22Rv1 (cell line): ENCODE results near the gene CSDE1.
A peak's percentile ranks its signal among the peaks of the same experiment; 100 is the strongest.

ENCODE experiments used
- H3K27ac ChIP-seq: fragments of 450-650 bp; 2 replicates; pipeline ENCODE4 v1.5.1; 2017
- ZFX ChIP-seq: fragments of 450-650 bp; IDR thresholded peaks from 2 replicates; pipeline ENCODE4 v1.6.1; 2017; ENCODE audit warnings: antibody characterized with exemption, borderline replicate concordance
- TF ChIP-seq, protein P1 (sequence below): fragments of 450-650 bp; IDR thresholded peaks from 2 replicates; pipeline ENCODE4 v1.5.1; 2017; ENCODE audit warnings: mild to moderate bottlenecking

CSDE1 gene

DNA sequence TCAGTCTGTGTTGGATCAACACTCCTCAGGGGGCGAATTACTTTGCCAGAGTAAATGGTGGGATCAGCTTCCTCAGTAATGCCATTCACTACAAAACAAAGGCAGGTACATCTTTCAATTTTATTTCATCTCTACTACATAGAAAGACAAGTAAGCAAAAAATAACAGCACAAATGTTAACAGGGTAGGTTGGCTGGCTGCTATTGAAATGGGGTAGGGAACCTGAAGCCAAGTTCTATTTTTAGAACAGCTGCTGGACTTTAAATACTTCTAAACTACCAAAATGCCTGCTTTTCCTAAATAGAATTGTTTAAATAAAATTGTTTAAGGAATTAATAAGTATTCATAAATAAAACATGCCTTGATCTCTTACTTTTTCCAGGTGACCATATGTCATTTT is 33.9 kb downstream of the CSDE1 start:
- TF ChIP-seq, protein P1, sequence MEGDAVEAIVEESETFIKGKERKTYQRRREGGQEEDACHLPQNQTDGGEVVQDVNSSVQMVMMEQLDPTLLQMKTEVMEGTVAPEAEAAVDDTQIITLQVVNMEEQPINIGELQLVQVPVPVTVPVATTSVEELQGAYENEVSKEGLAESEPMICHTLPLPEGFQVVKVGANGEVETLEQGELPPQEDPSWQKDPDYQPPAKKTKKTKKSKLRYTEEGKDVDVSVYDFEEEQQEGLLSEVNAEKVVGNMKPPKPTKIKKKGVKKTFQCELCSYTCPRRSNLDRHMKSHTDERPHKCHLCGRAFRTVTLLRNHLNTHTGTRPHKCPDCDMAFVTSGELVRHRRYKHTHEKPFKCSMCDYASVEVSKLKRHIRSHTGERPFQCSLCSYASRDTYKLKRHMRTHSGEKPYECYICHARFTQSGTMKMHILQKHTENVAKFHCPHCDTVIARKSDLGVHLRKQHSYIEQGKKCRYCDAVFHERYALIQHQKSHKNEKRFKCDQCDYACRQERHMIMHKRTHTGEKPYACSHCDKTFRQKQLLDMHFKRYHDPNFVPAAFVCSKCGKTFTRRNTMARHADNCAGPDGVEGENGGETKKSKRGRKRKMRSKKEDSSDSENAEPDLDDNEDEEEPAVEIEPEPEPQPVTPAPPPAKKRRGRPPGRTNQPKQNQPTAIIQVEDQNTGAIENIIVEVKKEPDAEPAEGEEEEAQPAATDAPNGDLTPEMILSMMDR = no peak
- TF ChIP-seq ZFX = no peak
- H3K27ac ChIP-seq = no peak overlapping the region

DNA sequence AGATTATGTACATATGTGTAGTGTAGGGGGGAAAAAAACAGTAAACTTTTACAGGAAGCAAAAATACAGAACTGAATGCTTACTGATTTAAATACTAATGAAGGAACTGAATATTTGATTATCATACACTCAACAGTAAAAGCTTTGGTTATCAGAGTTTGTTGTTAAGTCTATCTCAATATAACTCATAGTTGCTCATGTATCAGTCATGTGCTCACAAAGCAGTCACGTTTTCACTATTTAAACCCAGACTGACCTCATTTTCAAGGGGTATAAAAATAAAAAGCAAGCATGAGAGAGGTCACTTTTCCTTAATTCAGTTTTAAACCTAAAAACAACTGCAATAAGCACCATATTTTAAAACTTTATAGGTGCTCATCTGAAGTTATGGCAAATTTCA is 34.3 kb downstream of the CSDE1 start:
- no peak for TF ChIP-seq ZFX
- TF ChIP-seq, protein P1 = no peak
- H3K27ac ChIP-seq = no peak overlapping the region

DNA sequence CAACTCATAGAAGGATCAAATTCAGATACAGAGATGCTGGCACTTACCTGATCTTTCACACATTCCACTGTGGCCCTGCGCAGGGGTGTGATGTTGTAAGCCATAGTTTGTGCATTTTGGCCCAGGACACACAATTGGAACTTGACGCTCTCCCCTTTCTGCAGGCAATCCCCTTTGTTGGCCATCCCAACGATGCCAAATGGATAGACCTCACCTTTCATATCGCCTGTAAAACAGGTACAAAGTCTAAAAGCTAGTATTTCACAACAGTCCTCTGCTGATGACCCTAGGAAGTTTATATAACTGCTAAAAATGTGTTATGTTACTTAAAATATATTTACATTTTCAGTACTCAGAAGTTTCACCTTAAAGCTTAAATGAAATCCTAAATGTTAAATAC is 37.3 kb downstream of the CSDE1 start:
- TF ChIP-seq, protein P1 = no peak
- no peak for TF ChIP-seq ZFX
- H3K27ac ChIP-seq = no peak overlapping the region

DNA sequence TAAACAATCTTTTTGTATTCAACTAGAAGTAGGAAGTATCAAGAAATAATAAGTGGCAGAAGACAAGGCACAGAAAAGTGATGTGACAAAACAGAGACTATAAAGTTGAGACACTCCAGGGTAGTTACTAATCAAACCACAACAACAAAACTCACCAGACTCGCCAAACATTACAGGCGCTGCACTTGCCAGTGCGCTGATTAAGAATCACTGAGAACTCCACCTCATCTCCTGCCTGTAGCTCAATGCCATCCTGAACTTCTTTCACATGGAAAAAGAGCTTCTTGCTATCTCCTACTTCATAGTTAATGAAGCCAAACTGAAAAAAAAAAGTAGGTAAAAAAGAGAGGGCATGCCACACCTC is 38.4 kb downstream of the CSDE1 start:
- H3K27ac ChIP-seq = no peak overlapping the region
- no peak for TF ChIP-seq ZFX
- TF ChIP-seq, protein P1 = no peak

DNA sequence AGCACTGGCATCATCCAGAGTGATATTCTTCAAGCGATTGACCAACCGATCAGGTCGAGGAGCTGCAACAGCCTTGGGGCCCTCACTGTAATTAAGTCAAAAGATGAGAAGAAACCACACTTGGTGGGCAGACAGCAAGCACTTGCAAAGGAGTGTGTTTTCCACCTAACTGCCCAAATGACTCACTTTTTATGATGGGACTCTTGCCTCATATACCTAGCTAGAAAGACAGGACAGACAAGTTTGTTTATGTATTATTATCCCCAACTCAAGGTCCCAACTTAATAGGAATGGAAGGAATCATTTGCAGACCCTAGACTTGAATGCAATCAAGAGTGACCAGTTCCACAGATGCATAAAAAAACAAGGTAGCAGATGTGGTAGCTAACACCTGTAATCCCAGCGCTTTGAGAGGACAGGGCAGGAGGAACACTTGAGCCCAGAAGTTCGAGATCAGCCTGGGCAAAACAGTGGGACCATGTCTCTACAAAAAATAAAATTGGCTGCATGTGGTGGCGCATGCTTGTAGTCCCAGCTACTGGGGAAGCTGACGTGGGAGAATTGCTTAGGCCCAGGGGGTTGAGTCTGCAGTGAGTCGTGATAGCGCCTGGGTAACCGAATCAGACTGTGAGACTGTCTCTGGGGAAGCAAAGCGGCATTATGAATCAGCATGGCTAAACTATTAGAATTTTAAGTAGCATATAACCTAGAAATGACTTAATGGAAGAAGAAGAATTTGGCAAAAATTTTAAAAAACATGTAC is 38.9 kb downstream of the CSDE1 start:
- TF ChIP-seq, protein P1 = no peak
- TF ChIP-seq ZFX = no peak
- no peak overlapping the region for H3K27ac ChIP-seq

DNA sequence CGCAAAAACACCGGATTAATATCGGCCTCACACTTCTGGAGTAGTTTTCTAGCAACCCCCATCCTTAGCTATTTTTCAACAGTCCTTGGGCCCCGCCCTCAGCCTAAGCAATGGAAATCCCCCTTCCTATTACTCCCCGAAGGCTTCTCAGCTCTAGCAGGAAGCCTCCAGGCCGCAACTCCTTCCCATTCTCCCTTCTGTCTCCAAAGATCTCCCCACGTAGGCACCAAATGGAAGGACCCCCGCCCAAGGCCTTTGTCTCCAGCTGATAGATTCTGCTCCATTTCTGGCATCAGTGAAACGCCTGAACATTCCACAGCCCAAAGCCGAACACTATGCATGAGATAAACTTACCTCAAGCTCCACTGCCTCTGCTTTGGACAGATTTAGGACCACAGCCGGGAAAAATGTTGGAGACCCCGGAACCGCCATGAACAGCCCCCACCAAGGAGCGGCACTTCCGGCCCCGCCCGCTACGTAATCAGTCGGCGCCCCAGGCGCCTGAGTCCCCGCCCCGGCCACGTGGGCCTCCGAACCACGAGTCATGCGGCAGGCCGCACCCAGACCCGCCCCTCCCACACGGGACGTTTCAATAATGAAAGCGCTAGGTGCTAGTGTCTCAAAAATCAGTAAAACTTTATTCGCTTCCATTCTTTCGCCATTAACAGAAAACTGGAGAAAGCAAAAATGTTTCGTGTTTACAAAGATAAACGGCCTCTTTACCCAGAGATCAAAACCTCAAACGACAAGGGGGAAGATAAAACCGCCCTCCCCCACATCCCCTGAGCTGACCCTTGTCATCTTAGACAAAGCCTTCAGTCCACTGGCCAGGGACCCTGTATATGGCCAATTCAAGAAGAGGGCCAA is 41.2 kb downstream of the CSDE1 start, which contains the start of gene NRAS:
NRAS (minus strand) TSS at position 468 of the 867 bp plus-strand sequence. CDS start 611 bp downstream, outside the sequence.
- peak within 1 kb of the TSS; percentile 69 for H3K27ac ChIP-seq
- TF ChIP-seq, protein P1 = no peak
- no peak for TF ChIP-seq ZFX

DNA sequence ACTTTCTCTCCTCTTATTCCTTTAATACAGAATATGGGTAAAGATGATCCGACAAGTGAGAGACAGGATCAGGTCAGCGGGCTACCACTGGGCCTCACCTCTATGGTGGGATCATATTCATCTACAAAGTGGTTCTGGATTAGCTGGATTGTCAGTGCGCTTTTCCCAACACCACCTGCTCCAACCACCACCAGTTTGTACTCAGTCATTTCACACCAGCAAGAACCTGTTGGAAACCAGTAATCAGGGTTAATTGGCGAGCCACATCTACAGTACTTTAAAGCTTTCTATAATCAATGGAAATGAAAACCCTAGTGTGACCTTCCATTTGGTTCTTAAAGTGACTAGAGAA is 41.9 kb downstream of the CSDE1 start:
- H3K27ac ChIP-seq = peak overlapping the region; percentile 69
- TF ChIP-seq ZFX = no peak
- TF ChIP-seq, protein P1 = no peak
